CD14-positive monocyte (primary cell): ENCODE data around the gene LONRF2. TPM values are rescaled to one million over a fixed set of nuclear protein-coding genes. Genes with fewer than 3 reads are reported as not detected.

Source experiments
- DNase-seq, 3 donors: peaks; one replicate each; pipeline ENCODE4 v3.0.0-alpha.2; 2011 to 2022
- H2AFZ ChIP-seq: 2 replicates; pipeline ENCODE4 v1.6.0; 2012; ENCODE audit warnings: mild to moderate bottlenecking, low read depth, low read length, inconsistent platforms; ENCODE audit not compliant: insufficient read depth, poor library complexity, severe bottlenecking
- H3K27ac ChIP-seq, 2 donors: 1 replicate in 1 of 2; 2 replicates in 1 of 2; pipeline ENCODE4 v1.5.1; 2012 to 2013; ENCODE audit warnings: low read length in 2 of 2, control low read depth in 1 of 2, inconsistent platforms in 1 of 2, low read depth in 1 of 2, mild to moderate bottlenecking in 1 of 2
- H3K27me3 ChIP-seq, 2 donors: one replicate each; pipeline versions ENCODE4 v1.6.0 to v1.6.1; 2011 to 2013; ENCODE audit warnings: low read length in 2 of 2; ENCODE audit not compliant: control insufficient read depth in 2 of 2, insufficient read depth in 2 of 2
- H3K36me3 ChIP-seq, 2 donors: replicated peaks in 1 of 2; 1 replicate in 1 of 2; 2 replicates in 1 of 2; pipeline versions ENCODE4 v1.5.1 to v1.6.1; 2012 to 2013; ENCODE audit warnings: low read length in 2 of 2, control low read depth in 1 of 2, inconsistent platforms in 1 of 2, mild to moderate bottlenecking in 1 of 2; ENCODE audit not compliant: insufficient read depth in 2 of 2, control insufficient read depth in 1 of 2
- H3K4me1 ChIP-seq, 2 donors: 1 replicate in 1 of 2; 2 replicates in 1 of 2; pipeline versions ENCODE4 v1.5.1 to v1.6.1; 2012 to 2013; ENCODE audit warnings: low read length in 2 of 2, control low read depth in 1 of 2, inconsistent platforms in 1 of 2, mild to moderate bottlenecking in 1 of 2, moderate library complexity in 1 of 2; ENCODE audit not compliant: insufficient read depth in 2 of 2, control insufficient read depth in 1 of 2
- H3K4me2 ChIP-seq: replicated peaks from 2 replicates; pipeline ENCODE3; 2012; ENCODE audit warnings: low read length, moderate library complexity, mild to moderate bottlenecking; ENCODE audit not compliant: poor library complexity, severe bottlenecking; ENCODE audit errors: extremely low read depth
- H3K4me3 ChIP-seq, 3 experiments: fragments of 200-600 bp in 1 of 3; sonication (generic) in 1 of 3; replicated peaks in 1 of 3; 1 replicate in 2 of 3; 2 replicates in 1 of 3; pipeline ENCODE4 v1.5.1; 2011 to 2013; ENCODE audit warnings: low read length in 3 of 3, mild to moderate bottlenecking in 3 of 3, control low read depth in 2 of 3, low read depth in 2 of 3, inconsistent platforms in 1 of 3, moderate library complexity in 1 of 3
- H3K79me2 ChIP-seq: 2 replicates; pipeline ENCODE4 v1.6.0; 2012; ENCODE audit warnings: mild to moderate bottlenecking, control low read depth, inconsistent platforms, low read length, moderate library complexity; ENCODE audit not compliant: insufficient read depth
- H3K9ac ChIP-seq: 2 replicates; pipeline ENCODE4 v1.6.0; 2017; ENCODE audit warnings: low read length, mild to moderate bottlenecking; ENCODE audit not compliant: insufficient read depth, poor library complexity, severe bottlenecking
- H3K9me3 ChIP-seq, 2 donors: replicated peaks in 1 of 2; 1 replicate in 1 of 2; 2 replicates in 1 of 2; pipeline versions ENCODE4 v1.5.1 to v1.6.1; 2012 to 2013; ENCODE audit warnings: low read length in 2 of 2, control low read depth in 1 of 2; ENCODE audit not compliant: control insufficient read depth in 1 of 2, insufficient read depth in 1 of 2
- H4K20me1 ChIP-seq: 2 replicates; pipeline ENCODE4 v1.6.0; 2012; ENCODE audit warnings: mild to moderate bottlenecking, low read length, control low read depth, moderate library complexity; ENCODE audit not compliant: insufficient read depth
- H3K27ac Mint-ChIP-seq, 7 donors: one replicate each; pipeline ENCODE4 v1.8.0; 2020; ENCODE audit warnings: mild to moderate bottlenecking in 7 of 7, mixed read lengths in 7 of 7, moderate library complexity in 6 of 7, inconsistent platforms in 2 of 7
- H3K27me3 Mint-ChIP-seq, 3 donors: one replicate each; pipeline ENCODE4 v1.8.0; 2021 to 2022; ENCODE audit warnings: low read depth in 3 of 3, mild to moderate bottlenecking in 3 of 3, mixed read lengths in 3 of 3, moderate library complexity in 3 of 3, inconsistent platforms in 1 of 3
- H3K36me3 Mint-ChIP-seq, 2 donors: one replicate each; pipeline ENCODE4 v1.8.0; 2020; ENCODE audit warnings: mixed read lengths in 2 of 2, inconsistent platforms in 1 of 2, mild to moderate bottlenecking in 1 of 2
- H3K4me1 Mint-ChIP-seq: one replicate; pipeline ENCODE4 v1.8.0; 2020; ENCODE audit warnings: mild to moderate bottlenecking, mixed read lengths
- H3K4me3 Mint-ChIP-seq, 2 donors: one replicate each; pipeline ENCODE4 v1.8.0; 2020; ENCODE audit warnings: mild to moderate bottlenecking in 2 of 2, mixed read lengths in 2 of 2, moderate library complexity in 1 of 2
- H3K9me3 Mint-ChIP-seq, 7 donors: one replicate each; pipeline ENCODE4 v1.8.0; 2020 to 2022; ENCODE audit warnings: mixed read lengths in 7 of 7, mild to moderate bottlenecking in 6 of 7, moderate library complexity in 6 of 7, inconsistent platforms in 2 of 7
- WGBS: methylation state at CpG from one replicate; pipeline ENCODE4 v1.1.5; 2013; ENCODE audit warnings: missing lambda C conversion rate; ENCODE audit not compliant: insufficient coverage; 5-methylcytosine and 5-hydroxymethylcytosine counted together
- intact Hi-C, 2 donors: fragments of 100-400 bp; cut with micrococcal nuclease; formaldehyde crosslinking; loops; one replicate each; pipeline versions ENCODE4 v1.15.0 to v1.15.1; 2023
- polyA plus RNA-seq, 3 donors: library from polyadenylated mRNA; depleted of rRNA in 1 of 3; unstranded in 2 of 3; stranded (reverse) in 1 of 3; fragments of 300-500 nt in 2 of 3; fragments of >200 nt in 1 of 3; fragmentation: Illumina TruSeq in 2 of 3; gene quantifications; 1 replicate in 2 of 3; 2 replicates in 1 of 3; pipeline ENCODE4 v1.2.3, GENCODE V29; 2012 to 2021
- TF ChIP-seq, protein P1 (sequence below): fragments of 200-600 bp; IDR thresholded peaks from one replicate; pipeline ENCODE4 v1.8.0; 2022; ENCODE audit warnings: antibody characterized with exemption, mild to moderate bottlenecking

LONRF2 gene
- polyA plus RNA-seq, 3 donors, result not detected

- Mint-ChIP-seq H3K27ac (no peak overlapping the region), H3K4me3 (no peak overlapping the region), H3K4me1 (no peaks in the 10 kb centered on the region), H3K9me3 (peaks cover 0 to 2% (median 0%) of the 10 kb centered on the region in 7 donors), H3K27me3 (peaks cover 0 to 3% (median 0%) of the 10 kb centered on the region in 3 donors), H3K36me3 (no peaks in the 10 kb centered on the region)
- no peaks in the 10 kb centered on the region for H4K20me1 ChIP-seq
- no peaks in the 10 kb centered on the region for H3K4me1 ChIP-seq
- WGBS, result 94% methylated on average over 15 of the region's 17 CpGs
- H3K36me3 ChIP-seq, result no peaks in the 10 kb centered on the region
- intact Hi-C loops, result no loop called here
- H3K27ac ChIP-seq, result no peak overlapping the region
- no peaks in the 10 kb centered on the region for H3K9me3 ChIP-seq
- H3K4me3 ChIP-seq, result no peak overlapping the region
- TF ChIP-seq, protein P1, sequence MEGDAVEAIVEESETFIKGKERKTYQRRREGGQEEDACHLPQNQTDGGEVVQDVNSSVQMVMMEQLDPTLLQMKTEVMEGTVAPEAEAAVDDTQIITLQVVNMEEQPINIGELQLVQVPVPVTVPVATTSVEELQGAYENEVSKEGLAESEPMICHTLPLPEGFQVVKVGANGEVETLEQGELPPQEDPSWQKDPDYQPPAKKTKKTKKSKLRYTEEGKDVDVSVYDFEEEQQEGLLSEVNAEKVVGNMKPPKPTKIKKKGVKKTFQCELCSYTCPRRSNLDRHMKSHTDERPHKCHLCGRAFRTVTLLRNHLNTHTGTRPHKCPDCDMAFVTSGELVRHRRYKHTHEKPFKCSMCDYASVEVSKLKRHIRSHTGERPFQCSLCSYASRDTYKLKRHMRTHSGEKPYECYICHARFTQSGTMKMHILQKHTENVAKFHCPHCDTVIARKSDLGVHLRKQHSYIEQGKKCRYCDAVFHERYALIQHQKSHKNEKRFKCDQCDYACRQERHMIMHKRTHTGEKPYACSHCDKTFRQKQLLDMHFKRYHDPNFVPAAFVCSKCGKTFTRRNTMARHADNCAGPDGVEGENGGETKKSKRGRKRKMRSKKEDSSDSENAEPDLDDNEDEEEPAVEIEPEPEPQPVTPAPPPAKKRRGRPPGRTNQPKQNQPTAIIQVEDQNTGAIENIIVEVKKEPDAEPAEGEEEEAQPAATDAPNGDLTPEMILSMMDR, result no peak
- H3K79me2 ChIP-seq, result no peaks in the 10 kb centered on the region
- no peak overlapping the region for H2AFZ ChIP-seq
- H3K27me3 ChIP-seq, result no peaks in the 10 kb centered on the region
- H3K4me2 ChIP-seq, result no peak overlapping the region
- no peak overlapping the region for H3K9ac ChIP-seq
- no peak for DNase-seq
Measured at GRCh38 chr2:100252811-100253698, 69.2 kb downstream of the LONRF2 start.

GRCh38 chr2:100250645-100251044 is 71.7 kb downstream of the LONRF2 start:
- peaks cover 8% of the 10 kb centered on the region for H3K4me1 Mint-ChIP-seq
- H3K36me3 Mint-ChIP-seq, result no peaks in the 10 kb centered on the region
- Histone ChIP-seq H3K27me3 (no peaks in the 10 kb centered on the region), H2AFZ (no peak overlapping the region), H3K4me1 (peaks cover 6 to 8% of the 10 kb centered on the region in 2 donors), H3K4me3 (no peak overlapping the region), H3K4me2 (no peak overlapping the region), H3K27ac (no peak overlapping the region), H4K20me1 (no peaks in the 10 kb centered on the region), H3K79me2 (no peaks in the 10 kb centered on the region), H3K9ac (no peak overlapping the region), H3K9me3 (no peaks in the 10 kb centered on the region), H3K36me3 (no peaks in the 10 kb centered on the region)
- intact Hi-C loops, result no loop called here
- WGBS, result 96% methylated on average over 9 of the region's 9 CpGs
- H3K9me3 Mint-ChIP-seq, result peaks cover 0 to 2% (median 0%) of the 10 kb centered on the region in 7 donors
- no peak for DNase-seq
- H3K27ac Mint-ChIP-seq, result no peak overlapping the region
- H3K4me3 Mint-ChIP-seq, result no peak overlapping the region
- TF ChIP-seq, protein P1, result no peak
- peaks cover 0 to 3% (median 0%) of the 10 kb centered on the region in 3 donors for H3K27me3 Mint-ChIP-seq
